Astrocyte of the cerebellum (primary cell): ENCODE measurements around the gene TCF4.

Source experiments
- DNase-seq: peaks from one replicate; pipeline ENCODE4 v3.0.0-alpha.2; 2011; ENCODE audit warnings: low read depth
- H3K4me3 ChIP-seq: 2 replicates; pipeline ENCODE4 v1.5.1; 2011; ENCODE audit warnings: mild to moderate bottlenecking, low read depth, low read length, moderate library complexity
- in situ Hi-C: cut with HindIII; loops from 2 replicates; pipeline ENCODE4 v1.10.0; 2017; ENCODE audit warnings: low sequenced_read_pairs
- TF ChIP-seq, protein P1 (sequence below): IDR thresholded peaks from 2 replicates; pipeline ENCODE4 v1.5.1; 2012; ENCODE audit warnings: low read length, low read depth, moderate library complexity, mild to moderate bottlenecking; ENCODE audit errors: missing control alignments

The TCF4 gene

DNA sequence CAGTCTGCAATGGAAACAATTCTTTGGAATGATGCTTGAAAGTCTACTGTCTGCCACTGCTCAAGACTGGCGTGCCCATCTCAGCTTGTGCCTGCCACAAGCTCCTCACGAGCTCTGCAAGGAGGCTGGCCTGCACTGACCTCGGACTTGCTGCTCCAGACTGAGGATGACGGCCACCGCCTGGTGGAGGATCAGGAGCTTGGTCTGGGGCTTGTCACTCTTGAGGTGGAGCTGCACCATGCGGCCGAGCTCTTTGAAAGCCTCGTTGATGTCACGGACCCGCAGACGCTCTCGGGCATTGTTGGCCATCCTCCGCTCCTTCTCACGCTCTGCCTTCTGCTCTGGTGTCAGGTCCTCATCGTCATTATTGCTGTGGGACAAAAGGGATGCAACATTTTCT lies 359.3 kb downstream of the TCF4 start:
- in situ Hi-C loops, result no loop called here
- no peak for DNase-seq
- TF ChIP-seq, protein P1, sequence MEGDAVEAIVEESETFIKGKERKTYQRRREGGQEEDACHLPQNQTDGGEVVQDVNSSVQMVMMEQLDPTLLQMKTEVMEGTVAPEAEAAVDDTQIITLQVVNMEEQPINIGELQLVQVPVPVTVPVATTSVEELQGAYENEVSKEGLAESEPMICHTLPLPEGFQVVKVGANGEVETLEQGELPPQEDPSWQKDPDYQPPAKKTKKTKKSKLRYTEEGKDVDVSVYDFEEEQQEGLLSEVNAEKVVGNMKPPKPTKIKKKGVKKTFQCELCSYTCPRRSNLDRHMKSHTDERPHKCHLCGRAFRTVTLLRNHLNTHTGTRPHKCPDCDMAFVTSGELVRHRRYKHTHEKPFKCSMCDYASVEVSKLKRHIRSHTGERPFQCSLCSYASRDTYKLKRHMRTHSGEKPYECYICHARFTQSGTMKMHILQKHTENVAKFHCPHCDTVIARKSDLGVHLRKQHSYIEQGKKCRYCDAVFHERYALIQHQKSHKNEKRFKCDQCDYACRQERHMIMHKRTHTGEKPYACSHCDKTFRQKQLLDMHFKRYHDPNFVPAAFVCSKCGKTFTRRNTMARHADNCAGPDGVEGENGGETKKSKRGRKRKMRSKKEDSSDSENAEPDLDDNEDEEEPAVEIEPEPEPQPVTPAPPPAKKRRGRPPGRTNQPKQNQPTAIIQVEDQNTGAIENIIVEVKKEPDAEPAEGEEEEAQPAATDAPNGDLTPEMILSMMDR, result no peak
- no peak overlapping the region for H3K4me3 ChIP-seq

DNA sequence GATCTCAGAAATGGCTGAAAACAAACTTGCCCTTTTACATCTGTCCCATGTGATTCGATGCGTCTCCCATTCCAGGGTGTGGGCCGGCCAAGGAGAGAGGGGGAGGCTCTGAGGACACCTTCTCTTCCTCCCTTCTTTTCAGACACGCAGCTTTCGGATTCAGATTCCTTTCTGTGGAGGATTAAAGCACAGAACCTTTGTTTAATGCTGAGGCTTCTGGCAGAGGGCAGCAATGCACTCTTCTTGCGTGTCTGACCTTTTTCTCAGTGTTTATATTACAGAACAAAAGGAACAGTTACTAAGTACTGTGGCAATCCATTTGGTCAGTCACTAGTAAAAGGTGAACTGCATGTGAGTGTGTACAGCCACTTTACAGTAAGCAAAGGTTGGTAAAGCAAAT lies 359.8 kb downstream of the TCF4 start:
- no peak for DNase-seq
- TF ChIP-seq, protein P1, result no peak
- in situ Hi-C loops, result no loop called here
- H3K4me3 ChIP-seq, result no peak overlapping the region

DNA sequence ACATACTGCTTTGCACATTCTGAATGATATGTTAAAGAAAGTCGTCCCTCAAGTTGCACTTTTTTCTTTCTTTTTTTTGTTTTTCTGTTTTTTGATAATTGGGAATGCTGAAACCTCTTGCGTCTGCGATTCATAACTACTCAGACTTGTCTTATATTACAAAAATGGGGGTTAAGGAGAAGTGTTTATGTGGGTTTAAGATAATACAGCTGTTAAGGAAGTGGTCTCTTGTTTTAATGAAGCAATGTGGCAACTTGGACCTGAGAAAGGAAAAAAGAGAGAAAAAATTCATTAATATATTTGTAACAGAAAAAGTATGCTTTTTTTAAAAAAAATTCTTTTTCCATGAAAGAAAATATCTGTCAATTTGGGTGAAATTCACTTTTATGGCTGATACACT lies 360.2 kb downstream of the TCF4 start:
- no peak overlapping the region for H3K4me3 ChIP-seq
- in situ Hi-C loops, result no loop called here
- TF ChIP-seq, protein P1, result no peak
- no peak for DNase-seq

DNA sequence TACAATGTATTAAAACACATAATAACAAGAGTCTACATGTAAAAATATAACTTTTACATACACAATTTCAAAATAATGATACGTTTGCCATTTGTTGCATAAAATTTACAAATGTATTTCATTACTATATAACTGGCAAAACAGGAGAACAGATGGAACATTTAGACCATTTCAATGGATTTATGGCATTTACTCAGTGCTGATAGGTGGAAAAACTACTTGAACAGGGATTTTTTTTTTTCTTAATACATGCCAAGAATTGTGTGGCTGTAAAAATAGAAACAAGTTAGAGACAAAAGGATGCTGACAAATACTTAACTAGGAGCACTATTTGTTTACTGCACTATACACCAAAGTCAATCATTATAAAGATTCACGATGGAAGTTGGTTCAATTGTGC lies 361.9 kb downstream of the TCF4 start:
- TF ChIP-seq, protein P1, result no peak
- in situ Hi-C loops, result no loop called here
- no peak overlapping the region for H3K4me3 ChIP-seq
- DNase-seq, result no peak

DNA sequence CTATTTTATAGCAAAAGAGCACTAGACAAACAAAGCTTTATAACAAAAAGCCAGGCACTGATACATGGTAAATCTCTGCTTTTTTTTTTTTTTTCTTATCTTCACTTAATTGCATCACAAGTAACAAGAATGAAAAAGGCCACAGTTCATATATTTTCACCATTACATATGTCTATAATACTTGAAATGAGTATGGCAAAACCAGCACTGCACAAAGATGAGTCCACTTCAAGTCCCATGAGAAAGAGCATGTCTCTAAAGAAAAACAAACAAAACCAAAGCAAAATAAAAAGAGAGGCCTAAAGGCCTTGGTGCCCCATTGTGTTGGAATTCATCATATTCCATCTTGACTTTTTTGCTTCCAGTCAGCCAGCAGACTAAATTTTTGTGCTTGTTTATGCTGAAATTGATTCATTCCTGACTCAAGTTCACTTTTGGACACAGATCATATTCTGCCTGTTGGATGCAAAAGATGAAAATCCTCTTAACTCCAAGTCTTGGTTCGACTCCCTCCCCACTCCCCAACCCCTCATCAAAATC lies 363.8 kb downstream of the TCF4 start:
- DNase-seq, result no peak
- TF ChIP-seq, protein P1, result no peak
- in situ Hi-C loops, result no loop called here
- H3K4me3 ChIP-seq, result no peak overlapping the region

DNA sequence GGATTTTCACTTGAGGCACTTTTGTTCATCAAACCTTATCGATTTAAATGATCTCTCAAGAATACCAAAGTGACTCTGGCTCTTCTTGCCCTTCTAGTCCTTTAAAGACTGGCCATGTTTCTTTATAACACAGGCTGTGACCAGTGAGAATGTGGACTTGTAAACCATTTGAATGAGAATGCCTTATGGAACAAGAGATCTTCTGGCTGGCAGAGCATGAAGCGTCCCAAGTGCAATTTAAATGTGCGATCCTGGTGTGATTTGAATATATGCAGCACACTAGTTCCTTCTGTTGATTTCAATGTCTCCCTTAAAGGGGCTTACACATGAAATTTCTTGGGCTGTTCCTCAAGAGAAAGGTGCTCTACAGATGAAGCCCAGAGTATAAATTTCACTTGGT lies 366.4 kb downstream of the TCF4 start:
- DNase-seq, result no peak
- TF ChIP-seq, protein P1, result no peak
- H3K4me3 ChIP-seq, result no peak overlapping the region
- in situ Hi-C loops, result no loop called here

DNA sequence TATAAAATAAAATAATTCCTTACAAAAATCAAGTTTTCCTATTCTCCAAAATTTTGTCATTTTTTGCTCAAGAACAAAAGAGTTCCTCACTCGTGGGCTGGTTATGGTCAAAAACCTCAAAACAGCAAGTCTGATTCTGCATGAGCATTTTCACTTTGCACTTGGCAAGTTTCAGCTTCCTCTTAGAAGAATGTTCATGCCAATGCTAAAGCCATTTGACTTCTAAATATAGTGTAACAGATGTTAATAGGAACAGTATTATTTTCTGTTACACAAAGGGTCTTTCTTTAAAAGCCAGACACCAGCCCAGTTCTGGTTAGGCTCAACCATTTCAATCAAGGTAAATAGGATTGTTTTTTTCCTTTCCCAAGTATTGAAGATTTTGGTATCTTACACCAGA lies 367.5 kb downstream of the TCF4 start:
- DNase-seq, result no peak
- in situ Hi-C loops, result no loop called here
- H3K4me3 ChIP-seq, result no peak overlapping the region
- TF ChIP-seq, protein P1, result no peak
